HFF-Myc (cell line): ENCODE results near the gene KRCC1.

Experiments used
- DNase-seq: peaks from one replicate; pipeline ENCODE4 v3.0.0-alpha.2; 2011; ENCODE audit warnings: low read depth; ENCODE audit errors: extremely low read depth
- H3K4me3 ChIP-seq: replicated peaks from 2 replicates; pipeline ENCODE4 v1.5.1; 2011; ENCODE audit warnings: low read depth, mild to moderate bottlenecking, control low read depth, low read length
- CTCF ChIP-seq: IDR thresholded peaks from 2 replicates; pipeline ENCODE4 v1.5.1; 2012; ENCODE audit warnings: mild to moderate bottlenecking, low read depth, low read length, control low read depth; ENCODE audit errors: missing control alignments

The KRCC1 gene

GRCh38 chr2:88055371-88056128, at the start of gene KRCC1:
TSS of gene KRCC1 (minus strand) at chr2:88055783. CDS start at chr2:88028563, 27,220 bp downstream.
- peak; percentile 79 for DNase-seq
- TF ChIP-seq CTCF = no peak
- H3K4me3 ChIP-seq = peak within 1 kb of the TSS; percentile 92

- H3K4me3 ChIP-seq = no peak overlapping the region
- no peak for DNase-seq
- TF ChIP-seq CTCF = no peak
Measured at GRCh38 chr2:88100489-88100858, 44.9 kb upstream of the KRCC1 start.

- TF ChIP-seq CTCF = no peak
- no peak for DNase-seq
- H3K4me3 ChIP-seq = no peak overlapping the region
Measured at GRCh38 chr2:88099798-88100488, 44.4 kb upstream of the KRCC1 start.

- TF ChIP-seq CTCF = no peak
- no peak overlapping the region for H3K4me3 ChIP-seq
- no peak for DNase-seq
Measured at GRCh38 chr2:88098558-88098900, 42.9 kb upstream of the KRCC1 start.

GRCh38 chr2:88097891-88098557, 42.4 kb upstream of the KRCC1 start:
- TF ChIP-seq CTCF = no peak
- no peak overlapping the region for H3K4me3 ChIP-seq
- DNase-seq = no peak

- TF ChIP-seq CTCF = no peak
- no peak for DNase-seq
- H3K4me3 ChIP-seq = no peak overlapping the region
Measured at GRCh38 chr2:88097192-88097591, 41.6 kb upstream of the KRCC1 start.
